Measurements from ENCODE around the gene DPP6. TPM values are rescaled to one million over a fixed set of nuclear protein-coding genes. Genes with fewer than 3 reads are reported as not detected.

DPP6 gene
- total and polyA plus RNA-seq, 2 of the 8 experiments (the other 6 are each of a cell fraction or from before 2014, with no cell fraction given), result 4.7 to 6.8 TPM

DNA sequence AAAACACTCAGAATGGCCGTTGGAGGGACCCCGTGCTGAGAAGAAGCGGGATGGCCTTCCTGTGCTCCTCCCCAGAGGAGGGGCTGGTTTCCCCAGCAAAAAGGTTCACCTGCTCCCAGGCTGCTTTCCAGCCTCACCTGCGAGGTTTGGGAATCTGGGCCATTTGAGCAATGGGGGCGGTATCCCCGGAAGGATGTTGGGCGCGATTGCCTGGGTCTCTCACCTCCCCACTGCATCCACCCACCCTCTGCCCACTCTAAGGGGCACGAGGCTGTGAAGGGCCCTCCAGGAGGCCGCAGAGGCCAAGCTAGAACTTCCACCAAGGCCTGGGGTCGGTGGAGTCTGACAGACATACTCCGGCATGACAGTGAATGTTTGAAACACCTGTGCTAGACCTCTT lies 803.2 kb downstream of the DPP6 start (continued):
- TF ChIP-seq, protein P1, sequence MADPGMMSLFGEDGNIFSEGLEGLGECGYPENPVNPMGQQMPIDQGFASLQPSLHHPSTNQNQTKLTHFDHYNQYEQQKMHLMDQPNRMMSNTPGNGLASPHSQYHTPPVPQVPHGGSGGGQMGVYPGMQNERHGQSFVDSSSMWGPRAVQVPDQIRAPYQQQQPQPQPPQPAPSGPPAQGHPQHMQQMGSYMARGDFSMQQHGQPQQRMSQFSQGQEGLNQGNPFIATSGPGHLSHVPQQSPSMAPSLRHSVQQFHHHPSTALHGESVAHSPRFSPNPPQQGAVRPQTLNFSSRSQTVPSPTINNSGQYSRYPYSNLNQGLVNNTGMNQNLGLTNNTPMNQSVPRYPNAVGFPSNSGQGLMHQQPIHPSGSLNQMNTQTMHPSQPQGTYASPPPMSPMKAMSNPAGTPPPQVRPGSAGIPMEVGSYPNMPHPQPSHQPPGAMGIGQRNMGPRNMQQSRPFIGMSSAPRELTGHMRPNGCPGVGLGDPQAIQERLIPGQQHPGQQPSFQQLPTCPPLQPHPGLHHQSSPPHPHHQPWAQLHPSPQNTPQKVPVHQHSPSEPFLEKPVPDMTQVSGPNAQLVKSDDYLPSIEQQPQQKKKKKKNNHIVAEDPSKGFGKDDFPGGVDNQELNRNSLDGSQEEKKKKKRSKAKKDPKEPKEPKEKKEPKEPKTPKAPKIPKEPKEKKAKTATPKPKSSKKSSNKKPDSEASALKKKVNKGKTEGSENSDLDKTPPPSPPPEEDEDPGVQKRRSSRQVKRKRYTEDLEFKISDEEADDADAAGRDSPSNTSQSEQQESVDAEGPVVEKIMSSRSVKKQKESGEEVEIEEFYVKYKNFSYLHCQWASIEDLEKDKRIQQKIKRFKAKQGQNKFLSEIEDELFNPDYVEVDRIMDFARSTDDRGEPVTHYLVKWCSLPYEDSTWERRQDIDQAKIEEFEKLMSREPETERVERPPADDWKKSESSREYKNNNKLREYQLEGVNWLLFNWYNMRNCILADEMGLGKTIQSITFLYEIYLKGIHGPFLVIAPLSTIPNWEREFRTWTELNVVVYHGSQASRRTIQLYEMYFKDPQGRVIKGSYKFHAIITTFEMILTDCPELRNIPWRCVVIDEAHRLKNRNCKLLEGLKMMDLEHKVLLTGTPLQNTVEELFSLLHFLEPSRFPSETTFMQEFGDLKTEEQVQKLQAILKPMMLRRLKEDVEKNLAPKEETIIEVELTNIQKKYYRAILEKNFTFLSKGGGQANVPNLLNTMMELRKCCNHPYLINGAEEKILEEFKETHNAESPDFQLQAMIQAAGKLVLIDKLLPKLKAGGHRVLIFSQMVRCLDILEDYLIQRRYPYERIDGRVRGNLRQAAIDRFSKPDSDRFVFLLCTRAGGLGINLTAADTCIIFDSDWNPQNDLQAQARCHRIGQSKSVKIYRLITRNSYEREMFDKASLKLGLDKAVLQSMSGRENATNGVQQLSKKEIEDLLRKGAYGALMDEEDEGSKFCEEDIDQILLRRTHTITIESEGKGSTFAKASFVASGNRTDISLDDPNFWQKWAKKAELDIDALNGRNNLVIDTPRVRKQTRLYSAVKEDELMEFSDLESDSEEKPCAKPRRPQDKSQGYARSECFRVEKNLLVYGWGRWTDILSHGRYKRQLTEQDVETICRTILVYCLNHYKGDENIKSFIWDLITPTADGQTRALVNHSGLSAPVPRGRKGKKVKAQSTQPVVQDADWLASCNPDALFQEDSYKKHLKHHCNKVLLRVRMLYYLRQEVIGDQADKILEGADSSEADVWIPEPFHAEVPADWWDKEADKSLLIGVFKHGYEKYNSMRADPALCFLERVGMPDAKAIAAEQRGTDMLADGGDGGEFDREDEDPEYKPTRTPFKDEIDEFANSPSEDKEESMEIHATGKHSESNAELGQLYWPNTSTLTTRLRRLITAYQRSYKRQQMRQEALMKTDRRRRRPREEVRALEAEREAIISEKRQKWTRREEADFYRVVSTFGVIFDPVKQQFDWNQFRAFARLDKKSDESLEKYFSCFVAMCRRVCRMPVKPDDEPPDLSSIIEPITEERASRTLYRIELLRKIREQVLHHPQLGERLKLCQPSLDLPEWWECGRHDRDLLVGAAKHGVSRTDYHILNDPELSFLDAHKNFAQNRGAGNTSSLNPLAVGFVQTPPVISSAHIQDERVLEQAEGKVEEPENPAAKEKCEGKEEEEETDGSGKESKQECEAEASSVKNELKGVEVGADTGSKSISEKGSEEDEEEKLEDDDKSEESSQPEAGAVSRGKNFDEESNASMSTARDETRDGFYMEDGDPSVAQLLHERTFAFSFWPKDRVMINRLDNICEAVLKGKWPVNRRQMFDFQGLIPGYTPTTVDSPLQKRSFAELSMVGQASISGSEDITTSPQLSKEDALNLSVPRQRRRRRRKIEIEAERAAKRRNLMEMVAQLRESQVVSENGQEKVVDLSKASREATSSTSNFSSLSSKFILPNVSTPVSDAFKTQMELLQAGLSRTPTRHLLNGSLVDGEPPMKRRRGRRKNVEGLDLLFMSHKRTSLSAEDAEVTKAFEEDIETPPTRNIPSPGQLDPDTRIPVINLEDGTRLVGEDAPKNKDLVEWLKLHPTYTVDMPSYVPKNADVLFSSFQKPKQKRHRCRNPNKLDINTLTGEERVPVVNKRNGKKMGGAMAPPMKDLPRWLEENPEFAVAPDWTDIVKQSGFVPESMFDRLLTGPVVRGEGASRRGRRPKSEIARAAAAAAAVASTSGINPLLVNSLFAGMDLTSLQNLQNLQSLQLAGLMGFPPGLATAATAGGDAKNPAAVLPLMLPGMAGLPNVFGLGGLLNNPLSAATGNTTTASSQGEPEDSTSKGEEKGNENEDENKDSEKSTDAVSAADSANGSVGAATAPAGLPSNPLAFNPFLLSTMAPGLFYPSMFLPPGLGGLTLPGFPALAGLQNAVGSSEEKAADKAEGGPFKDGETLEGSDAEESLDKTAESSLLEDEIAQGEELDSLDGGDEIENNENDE (IDR thresholded peaks at IDR 0.05; ENCODE audit: insufficient replicate concordance, low read length), result no peak
- no peak for TF ChIP-seq SP4 (IDR thresholded peaks at IDR 0.05; ENCODE audit: low read length)
- TF ChIP-seq ZNF274 (IDR thresholded peaks at IDR 0.05; ENCODE audit: borderline replicate concordance, extremely low read depth, low read length), result no peak
- no peak for TF ChIP-seq POU5F1 (IDR thresholded peaks at IDR 0.05; ENCODE audit: low read depth, low read length)
- TF ChIP-seq CEBPB (IDR thresholded peaks at IDR 0.05; ENCODE audit: low read depth, low read length), result no peak
- TF ChIP-seq FOSL1 (IDR thresholded peaks at IDR 0.05; ENCODE audit: insufficient read depth, low read depth, low read length), result no peak
- TF ChIP-seq, protein P2, sequence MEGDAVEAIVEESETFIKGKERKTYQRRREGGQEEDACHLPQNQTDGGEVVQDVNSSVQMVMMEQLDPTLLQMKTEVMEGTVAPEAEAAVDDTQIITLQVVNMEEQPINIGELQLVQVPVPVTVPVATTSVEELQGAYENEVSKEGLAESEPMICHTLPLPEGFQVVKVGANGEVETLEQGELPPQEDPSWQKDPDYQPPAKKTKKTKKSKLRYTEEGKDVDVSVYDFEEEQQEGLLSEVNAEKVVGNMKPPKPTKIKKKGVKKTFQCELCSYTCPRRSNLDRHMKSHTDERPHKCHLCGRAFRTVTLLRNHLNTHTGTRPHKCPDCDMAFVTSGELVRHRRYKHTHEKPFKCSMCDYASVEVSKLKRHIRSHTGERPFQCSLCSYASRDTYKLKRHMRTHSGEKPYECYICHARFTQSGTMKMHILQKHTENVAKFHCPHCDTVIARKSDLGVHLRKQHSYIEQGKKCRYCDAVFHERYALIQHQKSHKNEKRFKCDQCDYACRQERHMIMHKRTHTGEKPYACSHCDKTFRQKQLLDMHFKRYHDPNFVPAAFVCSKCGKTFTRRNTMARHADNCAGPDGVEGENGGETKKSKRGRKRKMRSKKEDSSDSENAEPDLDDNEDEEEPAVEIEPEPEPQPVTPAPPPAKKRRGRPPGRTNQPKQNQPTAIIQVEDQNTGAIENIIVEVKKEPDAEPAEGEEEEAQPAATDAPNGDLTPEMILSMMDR (IDR thresholded peaks at IDR 0.05; ENCODE audit: control extremely low read depth in 1 of 3, insufficient read depth in 1 of 3, low read depth in 1 of 3, low read length in 3 of 3), result no peak
- TF ChIP-seq RAD21 (IDR thresholded peaks at IDR 0.05 in 1 of 2, conservative IDR thresholded peaks at IDR 0.05 in 1 of 2; ENCODE audit: low read depth in 2 of 2, low read length in 2 of 2), result no peak
- TF ChIP-seq JUN (IDR thresholded peaks at IDR 0.05; ENCODE audit: low read depth, low read length), result no peak
